H4 (cell line): Measurements from ENCODE around the gene GCH1. TPM values are rescaled to one million over a fixed set of nuclear protein-coding genes. Genes with fewer than 3 reads are reported as not detected.
"Not testable (repeated sequence)": the region's sequence is repeated elsewhere in the genome, so short reads cannot be mapped to it uniquely, and the experiment has no call there.

Experiments
- DNase-seq: peaks from one replicate; pipeline ENCODE4 v3.0.0-alpha.2; 2015; ENCODE audit warnings: low spot score
- total RNA-seq: library from RNA; depleted of rRNA; stranded (reverse); fragments of >200 nt; shearing (Covaris generic); gene quantifications from 2 replicates; pipeline ENCODE4 v1.2.3, GENCODE V29; 2014; rRNA removed

Gene GCH1
- total RNA-seq, 1 experiment from 2014 or later, result 3.5 TPM

- DNase-seq, result not testable (repeated sequence)
Observed at GRCh38 chr14:54801482-54801881, 101.1 kb downstream of the GCH1 start.

GRCh38 chr14:54798465-54799124 is 104.0 kb downstream of the GCH1 start:
- DNase-seq, result no peak

- DNase-seq, result no peak
Observed at GRCh38 chr14:54797986-54798385, 104.6 kb downstream of the GCH1 start.

GRCh38 chr14:54797556-54797955 is 105.1 kb downstream of the GCH1 start:
- no peak for DNase-seq

GRCh38 chr14:54796961-54797360 is 105.7 kb downstream of the GCH1 start:
- DNase-seq, result no peak

- no peak for DNase-seq
Observed at GRCh38 chr14:54794796-54795195, 107.8 kb downstream of the GCH1 start.

- DNase-seq, result no peak
Observed at GRCh38 chr14:54794159-54794558, 108.5 kb downstream of the GCH1 start.

- no peak for DNase-seq
Observed at GRCh38 chr14:54792288-54792687, 110.3 kb downstream of the GCH1 start.

Other genes with a start within 250 kb of the GCH1 start
- gene WDHD1, start 124.3 kb upstream of the GCH1 start, total RNA-seq, result 18.6 and 19.5 TPM in 2 replicates
- 9.3 and 11.6 TPM in 2 replicates for gene SOCS4, start 124.4 kb upstream of the GCH1 start, total RNA-seq
- gene MAPK1IP1L, start 148.8 kb upstream of the GCH1 start, total RNA-seq, result 81.3 and 137 TPM in 2 replicates
- gene LGALS3, start 226.4 kb upstream of the GCH1 start, total RNA-seq, result 77.5 and 79.4 TPM in 2 replicates